Measurements from ENCODE around the gene ADAMTSL1.

- TF ChIP-seq CTCF (IDR thresholded peaks at IDR 0.05) (no peak), POLR2AphosphoS5 (IDR thresholded peaks at IDR 0.05) (no peak), POLR2A (IDR thresholded peaks at IDR 0.05) (no peak)
These were observed 1.5 kb upstream of the ADAMTSL1 start for GRCh38 chr9:18472435-18472834.
